ENCODE data around the gene NLRC4.

The NLRC4 gene

GRCh38 chr2:32237488-32237887, 27.2 kb downstream of the NLRC4 start:
- Histone ChIP-seq H3K4me1 (no peaks in the 10 kb centered on the region), H3K9me3 (no peaks in the 10 kb centered on the region), H3K36me3 (no peaks in the 10 kb centered on the region), H3K27me3 (no peaks in the 10 kb centered on the region), H3K4me3 (ENCODE audit: low read depth, low read length) (no peak overlapping the region)
- no peak for TF ChIP-seq CTCF (IDR thresholded peaks at IDR 0.05; ENCODE audit: low read depth, low read length)
- DNase-seq: no peak

GRCh38 chr2:32235315-32235714, 29.4 kb downstream of the NLRC4 start:
- Histone ChIP-seq H3K36me3 (no peaks in the 10 kb centered on the region), H3K4me1 (no peaks in the 10 kb centered on the region), H3K4me3 (ENCODE audit: low read depth, low read length) (no peak overlapping the region), H3K27me3 (no peaks in the 10 kb centered on the region), H3K9me3 (no peaks in the 10 kb centered on the region)
- no peak for DNase-seq
- TF ChIP-seq CTCF (IDR thresholded peaks at IDR 0.05; ENCODE audit: low read depth, low read length): no peak

- H3K27me3 ChIP-seq: no peaks in the 10 kb centered on the region
- no peaks in the 10 kb centered on the region for H3K9me3 ChIP-seq
- no peak overlapping the region for H3K4me3 ChIP-seq (ENCODE audit: low read depth, low read length)
- TF ChIP-seq CTCF (IDR thresholded peaks at IDR 0.05; ENCODE audit: low read depth, low read length): no peak
- DNase-seq: no peak
- H3K4me1 ChIP-seq: no peaks in the 10 kb centered on the region
- H3K36me3 ChIP-seq: no peaks in the 10 kb centered on the region
Observed at GRCh38 chr2:32231959-32232358, 32.7 kb downstream of the NLRC4 start.

GRCh38 chr2:32229635-32230034, 35.1 kb downstream of the NLRC4 start:
- no peak for TF ChIP-seq CTCF (IDR thresholded peaks at IDR 0.05; ENCODE audit: low read depth, low read length)
- no peaks in the 10 kb centered on the region for H3K4me1 ChIP-seq
- H3K4me3 ChIP-seq (ENCODE audit: low read depth, low read length): no peak overlapping the region
- peaks cover 4% of the 10 kb centered on the region; the same call in 1 of the 2 replicates for H3K36me3 ChIP-seq
- no peaks in the 10 kb centered on the region for H3K9me3 ChIP-seq
- no peaks in the 10 kb centered on the region for H3K27me3 ChIP-seq
- no peak for DNase-seq

- no peaks in the 10 kb centered on the region for H3K9me3 ChIP-seq
- H3K4me1 ChIP-seq: no peaks in the 10 kb centered on the region
- H3K36me3 ChIP-seq: peaks cover 11% of the 10 kb centered on the region
- H3K4me3 ChIP-seq (ENCODE audit: low read depth, low read length): no peak overlapping the region
- no peak for TF ChIP-seq CTCF (IDR thresholded peaks at IDR 0.05; ENCODE audit: low read depth, low read length)
- no peaks in the 10 kb centered on the region for H3K27me3 ChIP-seq
- no peak for DNase-seq
Observed at GRCh38 chr2:32228181-32228580, 36.5 kb downstream of the NLRC4 start.

GRCh38 chr2:32227492-32227891, 37.2 kb downstream of the NLRC4 start:
- Histone ChIP-seq H3K27me3 (no peaks in the 10 kb centered on the region), H3K4me3 (ENCODE audit: low read depth, low read length) (no peak overlapping the region), H3K36me3 (peaks cover 16% of the 10 kb centered on the region), H3K9me3 (no peaks in the 10 kb centered on the region), H3K4me1 (no peaks in the 10 kb centered on the region)
- TF ChIP-seq CTCF (IDR thresholded peaks at IDR 0.05; ENCODE audit: low read depth, low read length): no peak
- DNase-seq: no peak

Measured in BE2C (cell line).